Epithelial cell of proximal tubule (primary cell): ENCODE data around the gene ZNF638. TPM values are rescaled to one million over a fixed set of nuclear protein-coding genes. Genes with fewer than 3 reads are reported as not detected.

ENCODE experiments used
- DNase-seq: peaks from one replicate; pipeline ENCODE4 v3.0.0-alpha.2; 2011; ENCODE audit warnings: low read depth
- H3K4me3 ChIP-seq: 2 replicates; pipeline ENCODE4 v1.5.1; 2011; ENCODE audit warnings: low read depth, mild to moderate bottlenecking, low read length
- CTCF ChIP-seq: conservative IDR thresholded peaks from 2 replicates; pipeline ENCODE4 v1.5.1; 2012; ENCODE audit warnings: low read depth, mild to moderate bottlenecking, low read length
- total RNA-seq: library from RNA; depleted of rRNA; stranded (reverse); fragments of >200 nt; gene quantifications from 2 replicates; pipeline ENCODE4 v1.2.3, GENCODE V29; 2015

ZNF638 gene
- total RNA-seq, 1 donor from 2014 or later, result 69.0 TPM

- DNase-seq, result no peak
- peak overlapping the region; percentile 49 for H3K4me3 ChIP-seq
- TF ChIP-seq CTCF, result no peak
Measured at GRCh38 chr2:71417300-71418202, 86.0 kb downstream of the ZNF638 start.

- no peak overlapping the region for H3K4me3 ChIP-seq
- TF ChIP-seq CTCF, result no peak
- DNase-seq, result no peak
Measured at GRCh38 chr2:71419145-71419544, 87.6 kb downstream of the ZNF638 start.

- no peak for DNase-seq
- no peak for TF ChIP-seq CTCF
- no peak overlapping the region for H3K4me3 ChIP-seq
Measured at GRCh38 chr2:71419976-71420375, 88.4 kb downstream of the ZNF638 start.

- no peak for TF ChIP-seq CTCF
- no peak for DNase-seq
Measured at GRCh38 chr2:71422786-71423185, 91.2 kb downstream of the ZNF638 start.

GRCh38 chr2:71423817-71424420, 92.3 kb downstream of the ZNF638 start:
- TF ChIP-seq CTCF, result no peak
- DNase-seq, result no peak
- H3K4me3 ChIP-seq, result no peak overlapping the region

More at GRCh38 chr2:71422786-71423185, 91.2 kb downstream of the ZNF638 start:
- H3K4me3 ChIP-seq, result no peak overlapping the region

- TF ChIP-seq CTCF, result no peak
- no peak overlapping the region for H3K4me3 ChIP-seq
- no peak for DNase-seq
Measured at GRCh38 chr2:71426721-71427120, 95.1 kb downstream of the ZNF638 start.
